Measurements from ENCODE around the gene OTOA.
"Not testable (repeated sequence)": the region's sequence is repeated elsewhere in the genome, so short reads cannot be mapped to it uniquely, and the experiment has no call there.

DNA sequence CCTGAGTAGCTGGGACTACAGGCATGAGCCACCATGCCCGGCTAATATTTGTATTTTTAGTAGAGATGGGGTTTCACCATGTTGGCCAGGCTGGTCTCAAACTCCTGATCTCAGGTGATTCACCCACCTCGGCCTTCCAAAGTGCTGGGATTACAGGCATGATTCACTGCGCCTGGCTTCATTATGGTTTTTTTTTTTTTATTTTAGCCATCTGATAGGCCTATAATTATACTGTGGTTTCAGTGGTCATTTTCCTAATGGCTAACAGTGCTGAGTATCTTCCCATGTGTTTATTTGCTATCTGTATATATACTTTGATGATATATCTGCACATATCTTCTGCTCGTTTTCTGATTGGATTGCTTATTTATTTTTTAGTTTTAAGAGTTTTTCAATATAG is 10.7 kb downstream of the OTOA start:
- TF ChIP-seq, protein P1, sequence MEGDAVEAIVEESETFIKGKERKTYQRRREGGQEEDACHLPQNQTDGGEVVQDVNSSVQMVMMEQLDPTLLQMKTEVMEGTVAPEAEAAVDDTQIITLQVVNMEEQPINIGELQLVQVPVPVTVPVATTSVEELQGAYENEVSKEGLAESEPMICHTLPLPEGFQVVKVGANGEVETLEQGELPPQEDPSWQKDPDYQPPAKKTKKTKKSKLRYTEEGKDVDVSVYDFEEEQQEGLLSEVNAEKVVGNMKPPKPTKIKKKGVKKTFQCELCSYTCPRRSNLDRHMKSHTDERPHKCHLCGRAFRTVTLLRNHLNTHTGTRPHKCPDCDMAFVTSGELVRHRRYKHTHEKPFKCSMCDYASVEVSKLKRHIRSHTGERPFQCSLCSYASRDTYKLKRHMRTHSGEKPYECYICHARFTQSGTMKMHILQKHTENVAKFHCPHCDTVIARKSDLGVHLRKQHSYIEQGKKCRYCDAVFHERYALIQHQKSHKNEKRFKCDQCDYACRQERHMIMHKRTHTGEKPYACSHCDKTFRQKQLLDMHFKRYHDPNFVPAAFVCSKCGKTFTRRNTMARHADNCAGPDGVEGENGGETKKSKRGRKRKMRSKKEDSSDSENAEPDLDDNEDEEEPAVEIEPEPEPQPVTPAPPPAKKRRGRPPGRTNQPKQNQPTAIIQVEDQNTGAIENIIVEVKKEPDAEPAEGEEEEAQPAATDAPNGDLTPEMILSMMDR (tag by site-specific recombination; IDR thresholded peaks at IDR 0.05): not testable (repeated sequence)
- not testable (repeated sequence) for TF ChIP-seq ZBTB1, ZNF133, ZNF792, ZNF501, ZNF707, ZNF549 (tag by site-specific recombination; IDR thresholded peaks at IDR 0.05)
- TF ChIP-seq, protein P2, sequence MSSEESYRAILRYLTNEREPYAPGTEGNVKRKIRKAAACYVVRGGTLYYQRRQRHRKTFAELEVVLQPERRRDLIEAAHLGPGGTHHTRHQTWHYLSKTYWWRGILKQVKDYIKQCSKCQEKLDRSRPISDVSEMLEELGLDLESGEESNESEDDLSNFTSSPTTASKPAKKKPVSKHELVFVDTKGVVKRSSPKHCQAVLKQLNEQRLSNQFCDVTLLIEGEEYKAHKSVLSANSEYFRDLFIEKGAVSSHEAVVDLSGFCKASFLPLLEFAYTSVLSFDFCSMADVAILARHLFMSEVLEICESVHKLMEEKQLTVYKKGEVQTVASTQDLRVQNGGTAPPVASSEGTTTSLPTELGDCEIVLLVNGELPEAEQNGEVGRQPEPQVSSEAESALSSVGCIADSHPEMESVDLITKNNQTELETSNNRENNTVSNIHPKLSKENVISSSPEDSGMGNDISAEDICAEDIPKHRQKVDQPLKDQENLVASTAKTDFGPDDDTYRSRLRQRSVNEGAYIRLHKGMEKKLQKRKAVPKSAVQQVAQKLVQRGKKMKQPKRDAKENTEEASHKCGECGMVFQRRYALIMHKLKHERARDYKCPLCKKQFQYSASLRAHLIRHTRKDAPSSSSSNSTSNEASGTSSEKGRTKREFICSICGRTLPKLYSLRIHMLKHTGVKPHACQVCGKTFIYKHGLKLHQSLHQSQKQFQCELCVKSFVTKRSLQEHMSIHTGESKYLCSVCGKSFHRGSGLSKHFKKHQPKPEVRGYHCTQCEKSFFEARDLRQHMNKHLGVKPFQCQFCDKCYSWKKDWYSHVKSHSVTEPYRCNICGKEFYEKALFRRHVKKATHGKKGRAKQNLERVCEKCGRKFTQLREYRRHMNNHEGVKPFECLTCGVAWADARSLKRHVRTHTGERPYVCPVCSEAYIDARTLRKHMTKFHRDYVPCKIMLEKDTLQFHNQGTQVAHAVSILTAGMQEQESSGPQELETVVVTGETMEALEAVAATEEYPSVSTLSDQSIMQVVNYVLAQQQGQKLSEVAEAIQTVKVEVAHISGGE (tag by site-specific recombination; conservative IDR thresholded peaks at IDR 0.05; ENCODE audit: low read depth): not testable (repeated sequence)
